ENCODE data around the gene BRICD5. TPM values are rescaled to one million over a fixed set of nuclear protein-coding genes. Genes with fewer than 3 reads are reported as not detected.

BRICD5 gene
- total and polyA plus RNA-seq, 2 of the 13 experiments (the other 11 are each of a cell fraction or from before 2014, with no cell fraction given), result 1.6 to 5.8 TPM

GRCh38 chr16:2160915-2161551 lies 49.6 kb downstream of the BRICD5 start (continued):
- no peak for TF ChIP-seq ZNF609 (CRISPR knock-in tag; IDR thresholded peaks at IDR 0.05; ENCODE audit: borderline replicate concordance)
- no peak for TF ChIP-seq NFYC (CRISPR knock-in tag; IDR thresholded peaks at IDR 0.05)
- no peak for TF ChIP-seq ZNF256 (CRISPR knock-in tag; conservative IDR thresholded peaks at IDR 0.05)
- TF ChIP-seq ETV5 (CRISPR knock-in tag; IDR thresholded peaks at IDR 0.05; ENCODE audit: borderline replicate concordance), result no peak
- no peak for TF ChIP-seq ZNF646 (CRISPR knock-in tag; IDR thresholded peaks at IDR 0.05)
- TF ChIP-seq NFE2L2 (IDR thresholded peaks at IDR 0.05; ENCODE audit: low read length), result no peak
- no peak for TF ChIP-seq ZNF777 (CRISPR knock-in tag; IDR thresholded peaks at IDR 0.05)
- TF ChIP-seq SAP130 (CRISPR knock-in tag; IDR thresholded peaks at IDR 0.05; ENCODE audit: low read depth), result peak; percentile 42
- TF ChIP-seq TFDP2 (CRISPR knock-in tag; IDR thresholded peaks at IDR 0.05), result no peak
- no peak for TF ChIP-seq FUBP1 (CRISPR knock-in tag; IDR thresholded peaks at IDR 0.05; ENCODE audit: borderline replicate concordance)
- no peak for TF ChIP-seq E2F5 (CRISPR knock-in tag; conservative IDR thresholded peaks at IDR 0.05)
- TF ChIP-seq ZNF556 (CRISPR knock-in tag; IDR thresholded peaks at IDR 0.05; ENCODE audit: borderline replicate concordance), result no peak
- peak; percentile 41 for TF ChIP-seq HNRNPLL (IDR thresholded peaks at IDR 0.05; ENCODE audit: low read depth, low read length, poor library complexity, severe bottlenecking)
- 0 out of 2 replicates have a peak, but pooled peaks have one; percentile 9 for TF ChIP-seq HNF4A (CRISPR knock-in tag; IDR thresholded peaks at IDR 0.05)
